GM18519 (cell line): ENCODE measurements around the gene ZIM2.
"Not testable (repeated sequence)": the region's sequence is repeated elsewhere in the genome, so short reads cannot be mapped to it uniquely, and the experiment has no call there.

Experiments used
- ATAC-seq: cut with Tn5 transposase; IDR thresholded peaks from one replicate; pipeline ENCODE4 v1.9.1; 2021; ENCODE audit warnings: mild to moderate bottlenecking, moderate library complexity; ENCODE audit not compliant: unreplicated experiment, low FRiP score

The ZIM2 gene

DNA sequence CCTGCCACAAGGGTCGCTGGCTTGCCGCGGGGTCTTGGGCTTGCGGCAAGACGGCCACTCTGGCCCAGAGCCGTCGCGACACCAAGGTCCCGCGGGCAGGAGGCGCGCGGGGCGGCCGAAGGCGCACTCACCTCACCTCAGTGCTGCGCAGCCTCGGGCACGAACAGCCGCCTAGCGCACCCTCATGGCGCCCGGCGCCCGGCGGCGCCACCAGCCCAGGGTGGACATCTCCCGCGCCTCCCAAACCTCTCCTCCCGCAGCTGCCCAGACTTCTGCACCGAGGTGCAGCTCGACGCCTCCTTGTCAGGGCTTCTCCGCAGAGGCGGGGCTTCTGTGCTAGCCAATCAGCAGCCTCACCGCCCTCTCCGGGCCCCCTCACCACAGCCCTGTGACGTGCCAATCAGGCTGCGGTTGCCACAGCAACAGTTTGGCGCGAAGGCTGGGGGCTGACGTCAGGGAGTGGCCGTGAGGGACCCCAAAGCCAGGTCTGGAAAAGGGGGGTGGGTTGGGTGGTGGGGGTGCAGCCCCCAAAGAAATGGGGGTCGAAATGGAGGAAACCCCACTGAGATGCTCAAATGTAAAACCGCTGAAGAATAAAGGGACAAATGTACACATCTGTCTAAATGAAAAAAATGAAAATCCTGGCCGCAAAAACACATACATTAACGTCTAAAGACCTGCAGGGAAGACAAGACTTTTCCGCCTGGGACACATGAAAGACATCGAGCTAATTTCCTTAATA lies at the start of gene ZIM2, which contains the start of gene PEG3:
Gene ZIM2, minus strand, starts transcription at position 276 of the 742 bp plus-strand sequence. CDS start 16,449 bp downstream, outside the sequence.
Gene PEG3, minus strand, starts transcription at position 276 of the 742 bp plus-strand sequence. CDS start 16,071 bp downstream, outside the sequence.
- ATAC-seq = no peak

DNA sequence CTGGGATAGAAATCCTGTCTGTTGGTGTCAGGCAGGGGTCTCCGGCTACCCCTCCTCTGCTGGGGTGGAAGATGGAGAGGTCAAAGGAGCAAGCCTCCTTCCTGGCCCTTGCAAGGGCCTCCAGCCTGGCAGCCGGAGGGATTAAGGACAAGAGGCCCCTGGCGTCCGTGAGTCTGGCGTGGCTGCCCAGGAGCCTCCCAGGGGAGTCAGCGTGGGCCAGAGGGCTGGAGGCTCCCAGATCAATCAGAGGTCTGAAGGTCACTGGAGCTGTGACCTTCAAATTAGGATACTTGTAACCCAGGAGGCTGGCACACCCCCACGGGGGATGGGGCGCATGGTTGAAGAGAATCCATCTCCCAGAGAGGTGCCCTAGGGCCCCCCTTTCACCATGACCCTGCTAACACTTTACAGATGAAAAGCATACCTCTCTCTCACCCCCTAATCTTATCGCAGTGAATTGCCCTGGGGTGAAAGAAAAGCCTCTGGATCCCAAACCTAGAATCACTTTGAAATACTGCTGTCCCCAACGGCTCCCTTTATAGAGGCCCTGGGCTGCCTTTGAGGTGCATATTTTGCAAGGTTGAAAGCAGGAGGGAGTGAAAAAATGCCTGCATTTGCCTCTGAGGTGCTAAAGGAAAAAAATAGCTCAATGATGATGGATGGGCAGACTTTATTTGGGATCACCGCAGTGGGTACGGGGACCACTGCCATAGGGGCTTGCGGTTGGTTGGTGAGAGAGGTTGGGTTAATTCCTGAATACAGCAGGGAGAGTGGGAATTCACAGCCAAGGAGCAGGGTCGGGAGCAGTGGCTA lies 44.9 kb upstream of the ZIM2 start:
- ATAC-seq = no peak

DNA sequence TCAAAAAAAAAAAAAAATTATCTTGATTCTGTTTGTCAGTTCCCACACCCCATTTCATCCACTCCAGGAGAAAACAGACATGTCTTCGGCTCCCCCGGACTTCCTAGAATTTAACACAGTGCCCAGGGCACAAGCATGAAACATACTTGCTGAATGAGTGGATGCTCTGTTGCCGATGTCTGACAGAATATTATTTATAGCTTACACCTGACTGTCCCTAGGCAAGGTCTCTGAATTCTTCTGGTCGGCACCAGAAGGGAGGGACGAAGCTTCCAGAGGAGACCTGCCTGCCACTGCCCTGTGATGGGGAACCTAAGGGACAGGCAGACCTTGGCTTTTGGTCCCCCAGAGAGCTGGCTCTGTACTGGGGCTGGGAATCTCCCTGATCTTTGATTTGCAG lies 43.9 kb upstream of the ZIM2 start:
- no peak for ATAC-seq

- no peak for ATAC-seq
These were observed 40.2 kb upstream of the ZIM2 start for GRCh38 chr19:56880592-56881190.

- no peak for ATAC-seq
These were observed 36.7 kb upstream of the ZIM2 start for GRCh38 chr19:56877069-56877715.

- no peak for ATAC-seq
These were observed 35.2 kb upstream of the ZIM2 start for GRCh38 chr19:56875717-56876116.

- no peak for ATAC-seq
These were observed 34.0 kb upstream of the ZIM2 start for GRCh38 chr19:56874530-56874929.

GRCh38 chr19:56873493-56873892 lies 33.0 kb upstream of the ZIM2 start:
- no peak for ATAC-seq

DNA sequence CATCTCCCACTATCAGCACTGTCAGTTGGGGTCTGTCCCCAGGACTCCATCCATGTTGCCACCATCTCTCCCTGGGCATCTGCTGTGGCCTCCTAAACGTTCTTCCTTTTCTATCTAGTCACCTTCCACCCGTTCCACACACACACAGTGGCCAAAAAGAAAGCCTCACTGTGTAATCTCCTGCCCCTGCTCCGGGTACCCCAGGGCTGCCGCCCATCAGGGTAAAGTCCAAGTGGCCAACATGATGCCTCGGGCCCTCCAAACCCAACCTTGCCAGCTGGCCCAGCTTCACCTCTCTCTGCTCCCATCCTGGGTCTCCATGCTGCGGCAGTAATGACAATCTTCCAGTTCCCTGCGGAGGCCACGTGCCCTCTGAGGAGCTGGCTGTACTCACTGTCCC lies 29.4 kb upstream of the ZIM2 start:
- no peak for ATAC-seq

GRCh38 chr19:56868446-56868845 lies 27.9 kb upstream of the ZIM2 start:
- ATAC-seq = no peak

DNA sequence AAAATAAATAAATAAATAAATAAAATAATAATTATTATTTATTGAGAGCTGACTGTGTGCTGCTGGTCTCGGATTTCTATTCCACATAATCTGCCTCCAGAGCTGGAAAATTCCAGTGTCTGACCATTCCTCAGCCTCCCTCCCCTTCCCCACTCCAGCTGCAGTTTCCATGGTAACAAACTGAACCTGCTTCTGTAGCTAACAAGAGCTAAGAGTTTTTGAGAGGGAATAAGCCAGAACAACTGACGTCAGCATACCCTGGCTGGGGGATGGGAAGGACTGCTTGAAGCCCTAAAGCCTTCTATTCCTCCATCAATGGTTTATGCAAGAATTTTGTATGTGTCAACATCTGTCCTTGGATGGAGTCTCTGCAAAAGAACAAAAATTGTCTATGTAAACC lies 26.0 kb upstream of the ZIM2 start:
- no peak for ATAC-seq

DNA sequence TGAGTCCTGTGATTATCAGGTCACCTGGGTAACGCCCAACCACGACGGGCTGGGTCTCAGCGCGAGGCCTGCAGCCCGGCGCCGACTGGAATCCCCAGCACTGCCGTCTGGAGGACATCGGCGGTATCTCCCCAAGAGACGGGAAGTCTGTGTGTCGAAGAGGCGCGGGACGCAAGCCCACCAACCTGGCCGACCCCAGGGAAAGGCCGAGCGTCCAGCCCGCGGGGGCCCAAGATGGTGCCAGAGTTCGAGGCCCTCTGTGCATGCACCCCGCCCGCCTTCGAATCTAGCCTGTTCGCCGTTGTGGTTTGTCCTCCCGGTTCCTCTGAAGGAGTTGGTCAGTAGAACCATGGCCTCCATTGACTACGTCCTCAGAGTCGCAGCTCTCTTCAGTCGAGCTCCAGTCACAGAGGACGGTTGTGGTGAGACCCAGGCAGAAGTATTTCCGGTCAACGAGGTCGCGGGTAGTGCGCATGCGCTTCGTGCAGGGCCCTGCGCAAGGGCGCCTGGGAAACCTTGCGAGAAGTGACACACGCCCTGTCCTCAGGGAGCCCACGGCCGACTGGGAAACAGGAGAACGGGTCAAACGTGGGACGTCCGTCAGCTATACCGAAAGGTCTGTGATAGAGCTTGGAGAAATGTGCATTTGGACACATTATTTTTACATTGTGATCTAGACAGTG lies 24.1 kb upstream of the ZIM2 start:
- ATAC-seq = no peak

DNA sequence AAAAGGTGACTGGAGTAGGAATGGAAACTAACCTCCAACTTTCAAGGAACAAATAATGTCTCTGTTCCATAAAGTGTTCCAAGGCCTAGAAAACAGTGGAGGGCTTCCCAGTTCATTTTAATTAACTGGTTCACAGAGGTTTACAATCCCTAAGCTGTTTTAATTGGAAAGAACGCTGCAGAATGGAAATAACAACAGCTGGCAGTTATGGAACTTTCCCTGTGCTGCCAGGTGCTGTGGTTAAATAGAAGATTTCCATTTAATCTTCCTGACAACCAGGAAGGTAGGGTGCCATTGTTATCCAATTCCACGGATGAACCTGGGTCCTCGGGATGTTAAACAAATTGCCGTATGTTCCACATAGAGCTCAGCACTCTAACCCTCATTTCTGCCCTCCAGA lies 22.2 kb upstream of the ZIM2 start:
- ATAC-seq = no peak

DNA sequence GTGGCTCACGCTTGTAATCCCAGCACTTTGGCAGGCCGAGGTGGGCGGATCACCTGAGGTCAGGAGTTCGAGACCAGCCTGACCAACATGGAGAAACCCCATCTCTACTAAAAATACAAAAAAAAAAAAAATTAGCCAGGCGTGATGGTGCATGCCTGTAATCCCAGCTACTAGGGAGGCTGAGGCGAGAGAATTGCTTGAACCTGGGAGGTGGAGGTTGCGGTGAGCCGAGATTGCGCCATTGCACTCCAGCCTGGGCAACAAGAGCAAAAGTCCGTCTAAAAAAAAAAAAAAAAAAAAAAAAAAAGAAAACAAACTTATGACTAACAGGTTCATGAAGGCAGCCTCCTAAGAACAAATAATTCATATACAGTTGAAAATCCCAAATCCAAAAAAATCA lies 19.9 kb upstream of the ZIM2 start:
- not testable (repeated sequence) for ATAC-seq

- no peak for ATAC-seq
These were observed 17.5 kb upstream of the ZIM2 start for GRCh38 chr19:56858026-56858425.

GRCh38 chr19:56856822-56857221 lies 16.3 kb upstream of the ZIM2 start:
- ATAC-seq = no peak

GRCh38 chr19:56852361-56852760 lies 11.8 kb upstream of the ZIM2 start:
- not testable (repeated sequence) for ATAC-seq

GRCh38 chr19:56848166-56848565 lies 7.6 kb upstream of the ZIM2 start:
- no peak for ATAC-seq

DNA sequence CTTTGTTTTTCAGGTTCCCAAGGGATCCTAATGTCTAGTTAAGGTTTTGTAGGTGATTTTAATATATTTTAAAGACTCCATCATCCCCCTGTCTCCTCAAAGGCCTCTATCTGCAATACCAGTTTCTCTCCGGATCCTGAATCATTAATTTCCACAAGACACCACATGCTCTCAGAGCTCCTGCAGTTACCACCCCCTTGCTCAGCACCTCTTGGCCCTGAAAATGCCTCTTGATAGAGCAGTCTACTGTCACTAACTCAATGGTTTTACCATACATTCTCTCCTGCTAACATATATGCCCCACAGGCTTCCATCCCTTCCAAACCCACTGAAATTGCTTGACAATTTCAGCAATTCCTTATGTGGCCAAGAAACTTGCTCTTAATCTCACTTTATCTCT lies 1.9 kb upstream of the ZIM2 start:
- ATAC-seq = no peak

GRCh38 chr19:56841193-56841543 lies 642 bp upstream of the ZIM2 start:
- ATAC-seq = no peak
